DND-41 (cell line): ENCODE data around the gene FBN1.

Source experiments
- ATAC-seq: fragments of 200-7000 bp; cut with Tn5 transposase; 3 replicates; pipeline ENCODE4 v1.9.1; 2021; ENCODE audit warnings: low read depth; ENCODE audit not compliant: insufficient read depth
- DNase-seq: peaks from one replicate; pipeline ENCODE4 v3.0.0-alpha.2; 2020
- H2AFZ ChIP-seq: 2 replicates; pipeline ENCODE4 v1.6.0; 2012; ENCODE audit warnings: low read depth, low read length
- H3K27ac ChIP-seq: 2 replicates; pipeline ENCODE4 v1.5.1; 2012; ENCODE audit warnings: low read length, inconsistent platforms
- H3K27me3 ChIP-seq: fragments of 200-600 bp; sonication (generic); 2 replicates; pipeline ENCODE4 v1.6.0; 2012; ENCODE audit warnings: low read length, mild to moderate bottlenecking, inconsistent platforms; ENCODE audit not compliant: insufficient read depth, poor library complexity
- H3K36me3 ChIP-seq: 2 replicates; pipeline ENCODE4 v1.5.1; 2012; ENCODE audit warnings: low read length, inconsistent platforms; ENCODE audit not compliant: insufficient read depth
- H3K4me1 ChIP-seq: 2 replicates; pipeline ENCODE4 v1.5.1; 2012; ENCODE audit warnings: mild to moderate bottlenecking, low read length; ENCODE audit not compliant: insufficient read depth
- H3K4me2 ChIP-seq: 2 replicates; pipeline ENCODE4 v1.6.0; 2012; ENCODE audit warnings: mild to moderate bottlenecking, moderate library complexity, low read length, inconsistent platforms; ENCODE audit not compliant: insufficient read depth
- H3K4me3 ChIP-seq, 2 experiments: fragments of 200-600 bp in 1 of 2; shearing (Covaris generic) in 1 of 2; 2 replicates each; pipeline ENCODE4 v1.5.1; 2012 to 2016; ENCODE audit warnings: inconsistent platforms in 2 of 2, low read length in 2 of 2, mild to moderate bottlenecking in 2 of 2, low read depth in 1 of 2, moderate library complexity in 1 of 2
- H3K79me2 ChIP-seq: 2 replicates; pipeline ENCODE4 v1.6.0; 2012; ENCODE audit warnings: low read length, inconsistent platforms; ENCODE audit not compliant: insufficient read depth
- H3K9ac ChIP-seq: 2 replicates; pipeline ENCODE4 v1.6.0; 2012; ENCODE audit warnings: low read depth, mild to moderate bottlenecking, inconsistent platforms, low read length, moderate library complexity
- H3K9me3 ChIP-seq: 2 replicates; pipeline ENCODE4 v1.5.1; 2012; ENCODE audit warnings: low read length, moderate library complexity, mild to moderate bottlenecking, inconsistent platforms; ENCODE audit not compliant: insufficient read depth, severe bottlenecking
- H4K20me1 ChIP-seq: 2 replicates; pipeline ENCODE4 v1.6.0; 2012; ENCODE audit warnings: low read length; ENCODE audit not compliant: insufficient read depth
- CTCF ChIP-seq: IDR thresholded peaks from 2 replicates; pipeline ENCODE4 v1.5.1; 2012; ENCODE audit warnings: borderline replicate concordance, low read length, moderate library complexity, mild to moderate bottlenecking; ENCODE audit not compliant: poor library complexity, severe bottlenecking; ENCODE audit errors: extremely low read depth
- EZH2 ChIP-seq: IDR thresholded peaks from 3 replicates; pipeline ENCODE4 v1.6.1; 2012; ENCODE audit warnings: borderline replicate concordance, low read depth, mild to moderate bottlenecking, moderate library complexity, low read length, inconsistent platforms; ENCODE audit not compliant: severe bottlenecking

FBN1 gene

GRCh38 chr15:48602358-48603122 is 43.0 kb downstream of the FBN1 start:
- H3K27ac ChIP-seq: no peak overlapping the region

GRCh38 chr15:48601095-48601494 is 44.4 kb downstream of the FBN1 start:
- no peaks in the 10 kb centered on the region for H4K20me1 ChIP-seq
- no peak overlapping the region for H3K4me3 ChIP-seq
- no peaks in the 10 kb centered on the region for H3K36me3 ChIP-seq
- no peaks in the 10 kb centered on the region for H3K79me2 ChIP-seq
- no peak overlapping the region for H3K9ac ChIP-seq
- H3K4me2 ChIP-seq: no peak overlapping the region
- H3K27me3 ChIP-seq: no peaks in the 10 kb centered on the region
- TF ChIP-seq CTCF (no peak), EZH2 (no peak)
- H2AFZ ChIP-seq: no peak overlapping the region
- no peak overlapping the region for H3K27ac ChIP-seq
- H3K4me1 ChIP-seq: no peaks in the 10 kb centered on the region
- ATAC-seq (no peak), DNase-seq (no peak)
- no peaks in the 10 kb centered on the region for H3K9me3 ChIP-seq

More at GRCh38 chr15:48602358-48603122, 43.0 kb downstream of the FBN1 start:
- H3K9ac ChIP-seq: no peak overlapping the region
- H4K20me1 ChIP-seq: no peaks in the 10 kb centered on the region
- H3K36me3 ChIP-seq: no peaks in the 10 kb centered on the region
- no peak for ATAC-seq
- no peaks in the 10 kb centered on the region for H3K9me3 ChIP-seq
- DNase-seq: no peak
- TF ChIP-seq CTCF (no peak), EZH2 (no peak)
- no peaks in the 10 kb centered on the region for H3K79me2 ChIP-seq
- H3K4me1 ChIP-seq: no peaks in the 10 kb centered on the region
- H3K4me3 ChIP-seq: no peak overlapping the region
- no peak overlapping the region for H3K4me2 ChIP-seq
- H2AFZ ChIP-seq: no peak overlapping the region
- no peaks in the 10 kb centered on the region for H3K27me3 ChIP-seq

GRCh38 chr15:48596841-48597240 is 48.7 kb downstream of the FBN1 start:
- Histone ChIP-seq H3K79me2 (no peaks in the 10 kb centered on the region), H3K36me3 (no peaks in the 10 kb centered on the region), H3K4me1 (no peaks in the 10 kb centered on the region), H3K9me3 (no peaks in the 10 kb centered on the region), H3K4me2 (no peak overlapping the region), H2AFZ (no peak overlapping the region), H4K20me1 (no peaks in the 10 kb centered on the region), H3K27ac (no peak overlapping the region), H3K27me3 (no peaks in the 10 kb centered on the region), H3K4me3 (no peak overlapping the region), H3K9ac (no peak overlapping the region)
- no peak for DNase-seq
- no peak for ATAC-seq
- TF ChIP-seq CTCF (no peak), EZH2 (no peak)
